GM23248 (cell line): ENCODE measurements around the gene ZNRF2.
"Not testable (repeated sequence)": the region's sequence is repeated elsewhere in the genome, so short reads cannot be mapped to it uniquely, and the experiment has no call there.

Experiments used
- EZH2 ChIP-seq: fragments of 200-600 bp; sonication (generic); IDR thresholded peaks from 2 replicates; pipeline ENCODE4 v1.6.1; 2018; ENCODE audit warnings: antibody characterized with exemption, mild to moderate bottlenecking; ENCODE audit not compliant: insufficient read depth, poor library complexity, severe bottlenecking
- EZH2phosphoT487 ChIP-seq: fragments of 200-600 bp; sonication (generic); IDR thresholded peaks from 2 replicates; pipeline ENCODE4 v1.6.1; 2018; ENCODE audit warnings: antibody characterized with exemption, moderate library complexity, mild to moderate bottlenecking, low read depth; ENCODE audit not compliant: insufficient read depth

- TF ChIP-seq EZH2, EZH2phosphoT487: not testable (repeated sequence)
Observed at GRCh38 chr7:30287625-30288024, 3.2 kb downstream of the ZNRF2 start.
